ENCODE measurements around the gene ZGPAT.

The ZGPAT gene

DNA sequence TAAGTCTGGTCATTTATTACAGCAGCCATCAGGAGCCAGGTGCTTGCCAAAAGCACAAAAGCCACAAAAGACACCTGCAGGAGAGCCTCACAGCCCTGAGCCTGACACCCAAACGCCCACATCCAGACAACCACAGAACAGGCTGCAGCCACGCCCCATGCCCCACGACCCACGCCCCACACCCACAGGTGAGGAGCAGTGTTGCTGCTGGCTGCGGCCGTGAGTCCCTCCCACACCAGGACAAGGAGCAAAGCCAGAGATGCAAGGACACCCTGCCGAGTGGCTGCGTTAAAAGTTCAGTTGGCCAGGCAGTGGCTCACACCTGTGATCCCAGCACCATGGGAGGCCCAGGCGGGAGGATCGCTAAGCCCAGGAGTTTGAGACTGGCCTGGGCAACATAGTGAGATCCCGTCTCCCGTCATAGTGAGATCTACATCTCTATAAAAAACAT is 74.7 kb downstream of the ZGPAT start:
- no peak for DNase-seq (ENCODE audit: low read depth, low spot score)

DNA sequence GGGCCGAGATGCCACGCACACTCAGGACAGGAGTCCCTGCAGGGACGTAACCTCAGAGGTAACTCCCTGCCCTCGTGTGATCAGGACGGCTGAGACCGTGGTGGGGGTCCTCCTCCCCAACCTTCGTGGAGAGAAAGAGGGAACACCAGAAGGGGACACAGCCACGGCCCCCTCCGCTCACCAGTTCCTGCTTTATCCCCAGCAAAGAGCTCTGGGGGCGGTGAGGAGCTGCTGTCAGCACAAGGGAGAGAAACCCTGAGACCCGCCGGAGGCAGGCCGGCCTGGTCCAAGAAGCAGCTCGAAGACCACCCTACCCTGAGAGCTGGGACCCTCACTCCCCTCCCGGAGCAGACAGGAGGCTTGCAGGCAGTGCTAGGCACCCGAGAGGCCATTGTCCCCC is 76.1 kb downstream of the ZGPAT start:
- DNase-seq (ENCODE audit: low read depth, low spot score), result no peak

DNA sequence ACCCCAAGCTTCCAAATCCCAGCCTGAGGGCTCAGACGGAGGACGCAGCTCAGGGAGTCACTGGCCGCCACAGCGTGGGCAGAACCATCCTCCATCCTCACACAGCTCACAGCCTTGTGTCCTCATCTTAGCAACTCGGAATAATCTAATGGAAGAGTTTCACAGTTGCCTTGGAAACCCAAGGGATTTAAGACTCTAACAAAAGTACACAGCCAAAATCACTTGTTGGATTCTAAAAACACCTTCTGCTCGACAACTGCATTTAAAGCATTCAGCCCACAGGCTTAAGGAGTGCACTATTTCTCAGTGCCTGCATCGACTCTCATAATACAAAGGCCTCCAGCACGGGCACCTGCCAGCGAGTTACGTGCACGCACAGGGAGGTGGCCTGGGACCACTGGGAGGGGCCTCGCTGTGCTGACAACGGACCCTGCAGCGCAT is 77.9 kb downstream of the ZGPAT start:
- DNase-seq (ENCODE audit: low read depth, low spot score), result no peak

Measured in brain pericyte (primary cell).